NCI-H345 (cell line): ENCODE data around the gene HSD11B2.
"Not testable (repeated sequence)": the region's sequence is repeated elsewhere in the genome, so short reads cannot be mapped to it uniquely, and the experiment has no call there.

ENCODE experiments used
- DNase-seq: peaks from one replicate; lab custom pipeline; 2025; lab: John Stamatoyannopoulos, UW

HSD11B2 gene

GRCh38 chr16:67415421-67415820, 15.5 kb upstream of the HSD11B2 start:
- not testable (repeated sequence) for DNase-seq

GRCh38 chr16:67415872-67416793, 14.8 kb upstream of the HSD11B2 start, which contains the start of gene ZDHHC1:
Gene ZDHHC1 (minus strand): TSS chr16:67416477. CDS start chr16:67407775, 8,702 bp downstream.
- DNase-seq = peak; percentile 58

- DNase-seq = no peak
Observed at GRCh38 chr16:67417333-67418061, 13.4 kb upstream of the HSD11B2 start.

- DNase-seq = no peak
Observed at GRCh38 chr16:67419502-67419901, 11.4 kb upstream of the HSD11B2 start.

GRCh38 chr16:67419931-67420330, 11.0 kb upstream of the HSD11B2 start:
- DNase-seq = no peak

GRCh38 chr16:67421030-67421429, 9.9 kb upstream of the HSD11B2 start:
- DNase-seq = no peak

- DNase-seq = no peak
Observed at GRCh38 chr16:67423015-67423414, 7.9 kb upstream of the HSD11B2 start.

GRCh38 chr16:67423611-67424260, 7.2 kb upstream of the HSD11B2 start:
- no peak for DNase-seq

- DNase-seq = no peak
Observed at GRCh38 chr16:67424261-67424615, 6.7 kb upstream of the HSD11B2 start.

- DNase-seq = no peak
Observed at GRCh38 chr16:67425061-67425460, 5.9 kb upstream of the HSD11B2 start.

- DNase-seq = no peak
Observed at GRCh38 chr16:67425580-67425979, 5.3 kb upstream of the HSD11B2 start.

GRCh38 chr16:67426022-67426421, 4.9 kb upstream of the HSD11B2 start:
- no peak for DNase-seq

- DNase-seq = no peak
Observed at GRCh38 chr16:67426950-67427349, 4.0 kb upstream of the HSD11B2 start.

- peak; percentile 54 for DNase-seq
Observed at GRCh38 chr16:67428146-67428731, 2.7 kb upstream of the HSD11B2 start.

GRCh38 chr16:67429053-67429798, 1.7 kb upstream of the HSD11B2 start:
- DNase-seq = no peak

- no peak for DNase-seq
Observed at GRCh38 chr16:67429799-67430503, 970 bp upstream of the HSD11B2 start.

- peak; percentile 32 for DNase-seq
Observed at GRCh38 chr16:67430504-67430976, 381 bp upstream of the HSD11B2 start.

GRCh38 chr16:67431775-67432505, 1.0 kb downstream of the HSD11B2 start:
- no peak for DNase-seq

- DNase-seq = no peak
Observed at GRCh38 chr16:67432506-67432890, 1.6 kb downstream of the HSD11B2 start.

- no peak for DNase-seq
Observed at GRCh38 chr16:67433131-67433719, 2.3 kb downstream of the HSD11B2 start.
